ENCODE data around the gene ILK. TPM values are rescaled to one million over a fixed set of nuclear protein-coding genes. Genes with fewer than 3 reads are reported as not detected.

The ILK gene
- total and polyA plus RNA-seq, 2 donors (not counting 3 experiments of a cell fraction or from before 2014, with no cell fraction given), result 221 to 296 TPM

- Histone ChIP-seq H3K27ac (ENCODE audit: insufficient read depth, low read depth, low read length) (no peak overlapping the region), H3K79me2 (ENCODE audit: control insufficient read depth, insufficient read depth, low read length) (peaks cover 27% of the 10 kb centered on the region), H3K4me1 (ENCODE audit: control insufficient read depth, extremely low read depth, insufficient read depth, low read length) (no peaks in the 10 kb centered on the region), H4K20me1 (replicated peaks; ENCODE audit: control insufficient read depth, extremely low read depth, insufficient read depth, low read length) (peaks cover 3% of the 10 kb centered on the region), H3K9ac (replicated peaks; ENCODE audit: extremely low read depth, insufficient read depth, low read length) (no peak overlapping the region), H3K4me3 (replicated peaks in 1 of 3; ENCODE audit: insufficient read depth in 1 of 3, low read depth in 1 of 3, low read length in 3 of 3) (no peak overlapping the region), H2AFZ (ENCODE audit: low read depth, low read length) (no peak overlapping the region), H3K27me3 (ENCODE audit: control insufficient read depth in 2 of 2, insufficient read depth in 2 of 2, low read length in 2 of 2) (no peaks in the 10 kb centered on the region), H3K4me2 (ENCODE audit: insufficient read depth, low read length) (no peak overlapping the region), H3K9me1 (replicated peaks; ENCODE audit: control insufficient read depth, extremely low read depth, insufficient read depth, low read length) (no peaks in the 10 kb centered on the region), H3K9me3 (replicated peaks; ENCODE audit: control insufficient read depth, insufficient read depth, low read length) (no peaks in the 10 kb centered on the region), H3K36me3 (ENCODE audit: control insufficient read depth in 2 of 2, extremely low read depth in 1 of 2, insufficient read depth in 2 of 2, low read length in 2 of 2) (peaks cover 22 to 28% of the 10 kb centered on the region in 2 experiments)
- no TSS peak for BruUV-seq (replicated peaks)
- intact Hi-C loops (cut with micrococcal nuclease) (no loop called here), dilution Hi-C loops (cut with MboI; ENCODE audit: extremely low pct_ligation_motif_present, low sequenced_read_pairs) (no loop called here)
- DNase-seq (ENCODE audit: low read depth, low spot score) (no peak), FAIRE-seq (no peak)
- POLR2A ChIA-PET, result no interaction called here
- TF ChIP-seq CTCF (IDR thresholded peaks at IDR 0.05; ENCODE audit: extremely low read depth in 1 of 2, insufficient read depth in 1 of 2, low read depth in 1 of 2, low read length in 2 of 2), result no peak
- no peak for TF ChIP-seq MYC (IDR thresholded peaks at IDR 0.05; ENCODE audit: low read depth, low read length)
- no peak for TF ChIP-seq POLR2AphosphoS5 (IDR thresholded peaks at IDR 0.05; ENCODE audit: insufficient read depth, low read depth, low read length)
- TF ChIP-seq FOS (IDR thresholded peaks at IDR 0.05; ENCODE audit: borderline replicate concordance, insufficient read depth, low read length), result no peak
- TF ChIP-seq EZH2 (IDR thresholded peaks at IDR 0.05; ENCODE audit: borderline replicate concordance, low read depth, low read length, severe bottlenecking), result no peak
- TF ChIP-seq JUN (IDR thresholded peaks at IDR 0.05; ENCODE audit: borderline replicate concordance, insufficient read depth, insufficient read length, low read depth), result no peak
- CTCF ChIA-PET, result interaction anchor here (1.1 to 5.9 kb wide), 5 partner anchors 20 to 110 kb away, joined by 3 to 46 read pairs (median 3); no protein-coding TSS in a partner anchor
Measured at GRCh38 chr11:6596239-6596877, 7.2 kb upstream of the ILK start.

Data from endothelial cell of umbilical vein (primary cell).